Measurements from ENCODE around the gene FLCN.

DNA sequence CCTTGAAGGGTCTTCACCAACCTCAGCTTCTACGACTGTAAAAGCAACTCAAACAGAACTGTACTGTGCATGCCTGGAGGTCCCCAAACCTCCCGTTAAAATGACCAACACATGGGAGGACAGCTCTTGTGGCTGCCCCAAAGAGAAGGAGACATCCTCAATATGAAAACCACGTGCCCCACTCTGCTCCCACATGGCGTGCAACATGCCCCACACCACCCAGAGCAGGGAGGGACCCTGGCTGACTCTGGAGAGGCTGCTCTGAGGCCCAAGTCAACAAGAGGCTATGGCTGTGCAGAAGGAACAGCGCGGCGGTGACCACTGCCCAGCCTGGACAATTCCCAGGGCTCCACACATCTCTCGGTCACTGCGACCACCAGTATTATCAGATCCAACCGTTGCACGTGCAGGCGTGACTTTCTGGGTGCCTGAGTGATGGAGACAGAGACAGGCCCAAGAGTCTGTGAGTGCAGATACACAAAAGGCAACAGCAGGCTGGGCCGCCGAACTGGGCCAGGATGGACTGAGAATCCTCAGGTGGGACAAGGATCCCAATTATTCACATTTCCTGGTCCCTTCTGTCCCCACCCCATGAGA, 32.2 kb downstream of the FLCN start:
- no peak for TF ChIP-seq JUNB (IDR thresholded peaks at IDR 0.05)
- TF ChIP-seq, protein P1, sequence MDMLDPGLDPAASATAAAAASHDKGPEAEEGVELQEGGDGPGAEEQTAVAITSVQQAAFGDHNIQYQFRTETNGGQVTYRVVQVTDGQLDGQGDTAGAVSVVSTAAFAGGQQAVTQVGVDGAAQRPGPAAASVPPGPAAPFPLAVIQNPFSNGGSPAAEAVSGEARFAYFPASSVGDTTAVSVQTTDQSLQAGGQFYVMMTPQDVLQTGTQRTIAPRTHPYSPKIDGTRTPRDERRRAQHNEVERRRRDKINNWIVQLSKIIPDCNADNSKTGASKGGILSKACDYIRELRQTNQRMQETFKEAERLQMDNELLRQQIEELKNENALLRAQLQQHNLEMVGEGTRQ (IDR thresholded peaks at IDR 0.05) = no peak
- TF ChIP-seq, protein P2, sequence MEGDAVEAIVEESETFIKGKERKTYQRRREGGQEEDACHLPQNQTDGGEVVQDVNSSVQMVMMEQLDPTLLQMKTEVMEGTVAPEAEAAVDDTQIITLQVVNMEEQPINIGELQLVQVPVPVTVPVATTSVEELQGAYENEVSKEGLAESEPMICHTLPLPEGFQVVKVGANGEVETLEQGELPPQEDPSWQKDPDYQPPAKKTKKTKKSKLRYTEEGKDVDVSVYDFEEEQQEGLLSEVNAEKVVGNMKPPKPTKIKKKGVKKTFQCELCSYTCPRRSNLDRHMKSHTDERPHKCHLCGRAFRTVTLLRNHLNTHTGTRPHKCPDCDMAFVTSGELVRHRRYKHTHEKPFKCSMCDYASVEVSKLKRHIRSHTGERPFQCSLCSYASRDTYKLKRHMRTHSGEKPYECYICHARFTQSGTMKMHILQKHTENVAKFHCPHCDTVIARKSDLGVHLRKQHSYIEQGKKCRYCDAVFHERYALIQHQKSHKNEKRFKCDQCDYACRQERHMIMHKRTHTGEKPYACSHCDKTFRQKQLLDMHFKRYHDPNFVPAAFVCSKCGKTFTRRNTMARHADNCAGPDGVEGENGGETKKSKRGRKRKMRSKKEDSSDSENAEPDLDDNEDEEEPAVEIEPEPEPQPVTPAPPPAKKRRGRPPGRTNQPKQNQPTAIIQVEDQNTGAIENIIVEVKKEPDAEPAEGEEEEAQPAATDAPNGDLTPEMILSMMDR (IDR thresholded peaks at IDR 0.05) = no peak
- TF ChIP-seq KDM1A (IDR thresholded peaks at IDR 0.05; ENCODE audit: low read depth) = no peak
- TF ChIP-seq, protein P3, sequence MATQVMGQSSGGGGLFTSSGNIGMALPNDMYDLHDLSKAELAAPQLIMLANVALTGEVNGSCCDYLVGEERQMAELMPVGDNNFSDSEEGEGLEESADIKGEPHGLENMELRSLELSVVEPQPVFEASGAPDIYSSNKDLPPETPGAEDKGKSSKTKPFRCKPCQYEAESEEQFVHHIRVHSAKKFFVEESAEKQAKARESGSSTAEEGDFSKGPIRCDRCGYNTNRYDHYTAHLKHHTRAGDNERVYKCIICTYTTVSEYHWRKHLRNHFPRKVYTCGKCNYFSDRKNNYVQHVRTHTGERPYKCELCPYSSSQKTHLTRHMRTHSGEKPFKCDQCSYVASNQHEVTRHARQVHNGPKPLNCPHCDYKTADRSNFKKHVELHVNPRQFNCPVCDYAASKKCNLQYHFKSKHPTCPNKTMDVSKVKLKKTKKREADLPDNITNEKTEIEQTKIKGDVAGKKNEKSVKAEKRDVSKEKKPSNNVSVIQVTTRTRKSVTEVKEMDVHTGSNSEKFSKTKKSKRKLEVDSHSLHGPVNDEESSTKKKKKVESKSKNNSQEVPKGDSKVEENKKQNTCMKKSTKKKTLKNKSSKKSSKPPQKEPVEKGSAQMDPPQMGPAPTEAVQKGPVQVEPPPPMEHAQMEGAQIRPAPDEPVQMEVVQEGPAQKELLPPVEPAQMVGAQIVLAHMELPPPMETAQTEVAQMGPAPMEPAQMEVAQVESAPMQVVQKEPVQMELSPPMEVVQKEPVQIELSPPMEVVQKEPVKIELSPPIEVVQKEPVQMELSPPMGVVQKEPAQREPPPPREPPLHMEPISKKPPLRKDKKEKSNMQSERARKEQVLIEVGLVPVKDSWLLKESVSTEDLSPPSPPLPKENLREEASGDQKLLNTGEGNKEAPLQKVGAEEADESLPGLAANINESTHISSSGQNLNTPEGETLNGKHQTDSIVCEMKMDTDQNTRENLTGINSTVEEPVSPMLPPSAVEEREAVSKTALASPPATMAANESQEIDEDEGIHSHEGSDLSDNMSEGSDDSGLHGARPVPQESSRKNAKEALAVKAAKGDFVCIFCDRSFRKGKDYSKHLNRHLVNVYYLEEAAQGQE (IDR thresholded peaks at IDR 0.05) = no peak
- TF ChIP-seq KDM5A (IDR thresholded peaks at IDR 0.05) = no peak
- no peak for TF ChIP-seq ZC3H11A (IDR thresholded peaks at IDR 0.05)
- TF ChIP-seq ZFP36 (IDR thresholded peaks at IDR 0.05; ENCODE audit: borderline replicate concordance, partially characterized antibody) = no peak
- TF ChIP-seq JUN (IDR thresholded peaks at IDR 0.05) = no peak
- TF ChIP-seq CHD2 (IDR thresholded peaks at IDR 0.05; ENCODE audit: low read length, partially characterized antibody) = no peak
- TF ChIP-seq ZNF302 (CRISPR knock-in tag; IDR thresholded peaks at IDR 0.05) = no peak
- TF ChIP-seq, protein P4, sequence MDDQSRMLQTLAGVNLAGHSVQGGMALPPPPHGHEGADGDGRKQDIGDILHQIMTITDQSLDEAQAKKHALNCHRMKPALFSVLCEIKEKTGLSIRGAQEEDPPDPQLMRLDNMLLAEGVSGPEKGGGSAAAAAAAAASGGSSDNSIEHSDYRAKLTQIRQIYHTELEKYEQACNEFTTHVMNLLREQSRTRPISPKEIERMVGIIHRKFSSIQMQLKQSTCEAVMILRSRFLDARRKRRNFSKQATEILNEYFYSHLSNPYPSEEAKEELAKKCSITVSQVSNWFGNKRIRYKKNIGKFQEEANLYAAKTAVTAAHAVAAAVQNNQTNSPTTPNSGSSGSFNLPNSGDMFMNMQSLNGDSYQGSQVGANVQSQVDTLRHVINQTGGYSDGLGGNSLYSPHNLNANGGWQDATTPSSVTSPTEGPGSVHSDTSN (IDR thresholded peaks at IDR 0.05) = no peak

Data from A549 (cell line).